IPS DF 19.7 (cell line): ENCODE data around the gene PITPNC1.
"Not testable (repeated sequence)": the region's sequence is repeated elsewhere in the genome, so short reads cannot be mapped to it uniquely, and the experiment has no call there.

Source experiments
- DNase-seq: peaks from one replicate; pipeline ENCODE4 v3.0.0-alpha.2; 2013; ENCODE audit warnings: low read depth, low spot score

PITPNC1 gene

GRCh38 chr17:67514998-67515397, 137.9 kb downstream of the PITPNC1 start:
- no peak for DNase-seq

DNA sequence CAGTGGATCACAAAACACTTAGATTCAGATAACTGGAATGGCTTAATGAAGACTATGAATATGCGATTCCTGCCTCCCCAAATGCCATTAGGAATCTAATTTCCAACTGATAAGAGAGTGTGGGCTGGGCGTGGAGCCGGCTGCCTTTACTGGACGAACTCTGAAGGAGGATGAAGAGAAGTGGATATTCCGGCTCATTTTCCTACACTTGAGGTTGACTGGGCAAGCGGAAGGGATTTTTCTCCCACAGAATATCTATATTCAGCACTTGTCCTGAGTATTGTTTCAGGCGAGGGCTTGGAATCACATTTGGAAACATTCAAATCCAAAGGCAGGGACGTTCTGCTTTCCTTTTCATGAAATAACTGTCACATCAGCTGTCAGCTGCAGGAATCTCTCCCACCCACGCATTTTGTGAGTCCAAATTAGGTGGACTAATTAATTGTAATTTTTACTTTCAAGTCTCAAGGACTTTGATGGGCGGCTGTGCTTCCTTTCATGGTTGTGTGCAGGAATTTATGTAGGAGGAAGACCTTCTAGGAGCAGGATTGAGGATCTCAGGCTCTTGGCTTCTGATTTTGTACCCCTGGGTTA, 138.5 kb downstream of the PITPNC1 start:
- DNase-seq: no peak

- DNase-seq: not testable (repeated sequence)
Observed at GRCh38 chr17:67516571-67516970, 139.5 kb downstream of the PITPNC1 start.

GRCh38 chr17:67517325-67517724, 140.2 kb downstream of the PITPNC1 start:
- no peak for DNase-seq

GRCh38 chr17:67518876-67519275, 141.8 kb downstream of the PITPNC1 start:
- DNase-seq: no peak

GRCh38 chr17:67519801-67520251, 142.7 kb downstream of the PITPNC1 start:
- peak; percentile 77 for DNase-seq

- DNase-seq: no peak
Observed at GRCh38 chr17:67520252-67520906, 143.3 kb downstream of the PITPNC1 start.

GRCh38 chr17:67520916-67521774, 144.1 kb downstream of the PITPNC1 start:
- no peak for DNase-seq

DNA sequence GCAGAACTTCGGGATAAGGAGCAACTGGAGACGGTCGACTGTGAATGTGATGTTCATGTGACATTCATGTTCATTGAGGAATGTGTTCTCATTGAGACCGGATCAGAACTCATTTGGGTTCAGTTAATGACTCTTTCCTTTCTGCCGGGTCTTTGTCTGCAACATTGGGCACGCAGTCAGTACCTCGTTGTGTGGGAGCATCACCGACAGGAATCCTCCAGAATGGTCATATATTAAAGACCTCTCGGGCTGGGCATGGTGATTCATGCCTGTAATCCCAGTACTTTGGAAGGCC, 144.6 kb downstream of the PITPNC1 start:
- DNase-seq: no peak

- DNase-seq: no peak
Observed at GRCh38 chr17:67523101-67523500, 146.0 kb downstream of the PITPNC1 start.

- DNase-seq: no peak
Observed at GRCh38 chr17:67525239-67526135, 148.4 kb downstream of the PITPNC1 start.

DNA sequence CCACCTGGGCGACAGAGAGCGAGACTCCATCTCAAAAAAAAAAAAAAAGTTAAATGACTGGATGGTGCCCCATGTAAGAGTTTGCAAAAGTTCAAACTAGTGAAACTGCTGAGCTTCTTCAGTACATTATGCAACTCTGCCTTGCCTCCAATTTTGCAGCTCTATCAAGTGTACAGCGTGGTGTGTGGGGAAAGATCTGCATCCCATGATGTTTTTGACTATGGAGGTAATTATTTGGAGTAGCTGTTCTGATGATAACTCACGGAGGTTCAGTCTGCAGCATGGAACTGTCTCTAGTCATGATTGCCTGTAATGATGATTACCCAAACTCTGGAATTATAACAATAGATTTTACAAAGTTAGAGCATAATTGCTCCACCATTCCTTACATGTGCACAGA, 149.6 kb downstream of the PITPNC1 start:
- DNase-seq: no peak

DNA sequence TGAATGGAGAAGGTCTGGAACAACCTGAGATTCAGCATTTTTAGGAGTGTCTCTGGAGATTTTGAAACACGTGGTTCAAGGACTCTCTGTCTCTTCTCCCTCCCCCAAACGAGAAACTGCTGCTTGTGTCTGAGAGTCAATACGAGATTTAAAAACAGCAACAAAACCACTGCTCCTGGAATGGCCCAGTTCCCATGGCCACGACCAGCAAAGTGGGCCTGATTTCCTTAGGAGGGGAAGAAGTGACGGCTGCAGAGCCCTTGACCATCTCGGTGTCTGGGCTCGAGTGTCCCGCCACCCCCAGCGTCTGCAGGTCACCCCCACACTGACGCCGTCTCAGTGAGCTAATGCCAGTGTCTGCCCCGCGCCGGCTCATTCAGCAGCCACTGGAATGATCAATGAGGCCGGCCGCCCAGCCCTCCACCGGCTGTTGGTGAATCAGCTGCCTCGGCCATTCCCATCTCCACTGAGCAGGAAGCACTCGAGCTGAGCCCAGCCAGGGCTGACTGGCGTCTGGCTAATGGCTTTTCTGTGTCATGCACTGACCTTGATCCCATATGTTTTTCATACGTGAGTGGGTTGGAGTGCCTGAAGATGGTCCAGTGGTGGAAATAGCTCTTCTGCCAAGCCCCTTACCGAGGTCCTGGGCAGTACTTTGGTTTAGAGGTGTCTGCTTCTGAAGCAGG, 151.8 kb downstream of the PITPNC1 start:
- DNase-seq: no peak

- no peak for DNase-seq
Observed at GRCh38 chr17:67531291-67531690, 154.2 kb downstream of the PITPNC1 start.

GRCh38 chr17:67532326-67532871, 155.3 kb downstream of the PITPNC1 start:
- no peak for DNase-seq

- DNase-seq: no peak
Observed at GRCh38 chr17:67534941-67535340, 157.9 kb downstream of the PITPNC1 start.

GRCh38 chr17:67542219-67543114, 165.4 kb downstream of the PITPNC1 start:
- DNase-seq: no peak

DNA sequence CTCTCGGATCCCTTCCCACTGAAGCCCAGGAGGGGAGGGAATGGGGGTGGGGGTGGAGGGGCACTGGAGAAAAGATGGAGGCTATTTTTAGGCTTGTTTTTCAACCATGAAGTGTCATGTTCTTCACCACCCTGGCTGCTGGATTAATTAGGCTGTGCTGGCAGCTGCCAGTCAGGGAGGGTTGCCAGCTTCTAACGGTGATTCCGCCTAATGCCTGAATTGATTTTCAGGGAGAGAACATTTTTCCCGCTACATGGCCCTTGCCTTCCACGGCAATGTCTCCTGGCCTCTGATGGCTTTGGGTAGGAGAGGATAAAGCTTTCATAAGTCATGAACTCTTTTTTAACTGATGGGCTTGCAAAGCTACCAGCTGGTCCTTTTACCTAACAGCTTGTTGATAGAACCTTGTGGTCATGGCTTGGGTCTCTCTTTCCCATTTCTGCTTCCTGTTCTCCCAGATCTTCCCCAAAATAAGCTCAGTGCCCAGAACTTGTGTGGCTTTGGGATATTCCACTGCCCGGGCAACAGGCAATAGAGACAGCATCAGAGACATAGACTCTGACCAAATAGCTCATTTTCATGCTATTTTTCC, 167.4 kb downstream of the PITPNC1 start:
- DNase-seq: no peak
